GM12878 (cell line): Measurements from ENCODE around the gene SHC2. TPM values are rescaled to one million over a fixed set of nuclear protein-coding genes. Genes with fewer than 3 reads are reported as not detected.

ENCODE experiments used
- ATAC-seq: fragments of 200-7000 bp; cut with Tn5 transposase; 3 replicates; pipeline ENCODE4 v1.9.1; 2020; ENCODE audit warnings: mild to moderate bottlenecking, moderate library complexity
- BruUV-seq: library from RNA; stranded (reverse); fragments of 400-500 nt; replicated peaks from 2 replicates; lab custom pipeline; 2021; lab: Mats Ljungman, UMichigan
- CTCF ChIA-PET: fragments of 300-600 bp; sonication (Branson Sonifier 250); formaldehyde crosslinking; extraction: SDS; loops from one replicate; lab custom pipeline; 2021; ENCODE audit warnings: inconsistent platforms; lab: Yijun Ruan, JAX
- POLR2A ChIA-PET: fragments of 350-600 bp; formaldehyde crosslinking; extraction: SDS; loops from one replicate; lab custom pipeline; 2021; ENCODE audit warnings: inconsistent platforms; lab: Charles Lee
- RAD21 ChIA-PET: fragments of 300-600 bp; sonication (Branson Sonifier 250); formaldehyde crosslinking; loops from one replicate; lab custom pipeline; 2023; ENCODE audit warnings: antibody characterized with exemption; ENCODE audit not compliant: unreplicated experiment; lab: Charles Lee
- SMC1A ChIA-PET: fragments of 300-600 bp; sonication (Branson Sonifier 250); formaldehyde crosslinking; loops from one replicate; lab custom pipeline; 2023; ENCODE audit not compliant: unreplicated experiment, uncharacterized antibody; lab: Charles Lee
- DNase-seq: peaks from one replicate; pipeline ENCODE4 v3.0.0-alpha.2; 2011; ENCODE audit warnings: low read depth, low spot score
- FAIRE-seq: peaks from 3 replicates; lab custom pipeline; 2011; peaks lifted over from hg19 to GRCh38; lab: Jason Lieb, UNC
- H2AFZ ChIP-seq: 2 replicates; pipeline ENCODE4 v1.6.0; 2011; ENCODE audit warnings: low read depth, low read length, control low read depth; ENCODE audit not compliant: control insufficient read depth
- H3K27ac ChIP-seq: 2 replicates; pipeline ENCODE4 v1.5.1; 2011; ENCODE audit warnings: control low read depth; ENCODE audit not compliant: control insufficient read depth, insufficient read depth
- H3K27me3 ChIP-seq, 2 experiments: replicated peaks in 1 of 2; 2 replicates each; pipeline versions ENCODE4 v1.6.0 to v1.6.1; 2011; ENCODE audit warnings: low read length in 1 of 2; ENCODE audit not compliant: control insufficient read depth in 2 of 2, insufficient read depth in 2 of 2
- H3K36me3 ChIP-seq, 2 experiments: 2 replicates each; pipeline ENCODE4 v1.5.1; 2011; ENCODE audit warnings: low read length in 1 of 2; ENCODE audit not compliant: control insufficient read depth in 2 of 2, insufficient read depth in 2 of 2
- H3K4me1 ChIP-seq: 2 replicates; pipeline ENCODE4 v1.6.1; 2011; ENCODE audit warnings: mild to moderate bottlenecking, low read length, moderate library complexity, mixed read lengths; ENCODE audit not compliant: control insufficient read depth, insufficient read depth
- H3K4me2 ChIP-seq: 2 replicates; pipeline ENCODE4 v1.6.0; 2011; ENCODE audit warnings: control low read depth; ENCODE audit not compliant: control insufficient read depth, insufficient read depth
- H3K4me3 ChIP-seq: fragments of 200-600 bp; sonication (generic); 2 replicates; pipeline ENCODE4 v1.5.1; 2016
- H3K79me2 ChIP-seq: 2 replicates; pipeline ENCODE4 v1.6.0; 2011; ENCODE audit warnings: low read length; ENCODE audit not compliant: control insufficient read depth, insufficient read depth
- H3K9ac ChIP-seq: 2 replicates; pipeline ENCODE4 v1.8.0; 2011; ENCODE audit warnings: low read length, control low read depth, mixed read lengths; ENCODE audit not compliant: control insufficient read depth, insufficient read depth
- H3K9me3 ChIP-seq: replicated peaks from 3 replicates; pipeline ENCODE4 v1.5.1; 2011; ENCODE audit warnings: mild to moderate bottlenecking, low read length; ENCODE audit not compliant: control insufficient read depth, insufficient read depth
- H4K20me1 ChIP-seq: 2 replicates; pipeline ENCODE4 v1.6.0; 2011; ENCODE audit not compliant: control insufficient read depth, insufficient read depth
- CEBPB ChIP-seq, 2 experiments: fragments of 150-350 bp in 1 of 2; IDR thresholded peaks; 2 replicates each; pipeline ENCODE4 v1.6.1; 2012 to 2014; ENCODE audit warnings: low read depth in 2 of 2, low read length in 2 of 2, borderline replicate concordance in 1 of 2, inconsistent platforms in 1 of 2
- CHD4 ChIP-seq: fragments of 200-600 bp; sonication (generic); IDR thresholded peaks from 2 replicates; pipeline ENCODE4 v1.6.1; 2016; ENCODE audit warnings: mild to moderate bottlenecking
- EZH2 ChIP-seq: IDR thresholded peaks from 2 replicates; pipeline ENCODE4 v1.6.1; 2012; ENCODE audit warnings: low read depth, mild to moderate bottlenecking, control low read depth, inconsistent platforms, low read length, borderline replicate concordance; ENCODE audit not compliant: control insufficient read depth
- IKZF1 ChIP-seq: fragments of 450-650 bp; conservative IDR thresholded peaks from 2 replicates; pipeline ENCODE4 v1.6.1; 2017; ENCODE audit warnings: antibody characterized with exemption, mild to moderate bottlenecking
- IRF4 ChIP-seq: IDR thresholded peaks from 2 replicates; pipeline ENCODE4 v1.6.1; 2011; ENCODE audit warnings: low read depth, low read length
- MTA3 ChIP-seq: IDR thresholded peaks from 2 replicates; pipeline ENCODE4 v1.6.1; 2012; ENCODE audit warnings: low read length, inconsistent platforms, borderline replicate concordance
- MXI1 ChIP-seq: fragments of 150-350 bp; IDR thresholded peaks from 2 replicates; pipeline ENCODE4 v1.6.1; 2011; ENCODE audit warnings: low read depth, mild to moderate bottlenecking, inconsistent platforms, low read length, improper control_type of control experiment
- NFYB ChIP-seq: IDR thresholded peaks from 2 replicates; pipeline ENCODE4 v1.6.1; 2011; ENCODE audit warnings: low read depth, mild to moderate bottlenecking, low read length, improper control_type of control experiment, moderate library complexity; ENCODE audit not compliant: insufficient read depth
- RAD51 ChIP-seq: fragments of 450-650 bp; IDR thresholded peaks from 2 replicates; pipeline ENCODE4 v1.6.1; 2016; ENCODE audit warnings: moderate library complexity, mild to moderate bottlenecking, inconsistent platforms
- RFX5 ChIP-seq: IDR thresholded peaks from 2 replicates; pipeline ENCODE4 v1.6.1; 2011; ENCODE audit warnings: low read depth, low read length, improper control_type of control experiment
- SRF ChIP-seq, 2 experiments: IDR thresholded peaks; 2 replicates each; pipeline ENCODE4 v1.6.1; 2011; ENCODE audit warnings: low read depth in 2 of 2, low read length in 2 of 2, mild to moderate bottlenecking in 1 of 2, moderate library complexity in 1 of 2
- SUPT20H ChIP-seq: IDR thresholded peaks from 2 replicates; pipeline ENCODE4 v1.6.1; 2011; ENCODE audit warnings: low read depth, mild to moderate bottlenecking, low read length, moderate library complexity, borderline replicate concordance; ENCODE audit not compliant: control insufficient read depth
- TAF1 ChIP-seq: IDR thresholded peaks from 2 replicates; pipeline ENCODE4 v1.6.1; 2011; ENCODE audit warnings: mild to moderate bottlenecking, low read depth, low read length, borderline replicate concordance
- TARDBP ChIP-seq: IDR thresholded peaks from 2 replicates; pipeline ENCODE4 v1.6.1; 2016; ENCODE audit warnings: borderline replicate concordance
- YBX1 ChIP-seq: fragments of 450-650 bp; IDR thresholded peaks from 2 replicates; pipeline ENCODE4 v1.6.1; 2016; ENCODE audit warnings: antibody characterized with exemption
- ZNF622 ChIP-seq: fragments of 450-650 bp; IDR thresholded peaks from 2 replicates; pipeline ENCODE4 v1.6.1; 2017; ENCODE audit warnings: mild to moderate bottlenecking, inconsistent platforms
- WGBS: methylation state at CpG from one replicate; pipeline ENCODE4 v1.1.6; 2016; ENCODE audit warnings: low lambda C conversion rate; ENCODE audit not compliant: insufficient replicate concordance, insufficient coverage; ENCODE audit errors: missing lambda C conversion rate; 5-methylcytosine and 5-hydroxymethylcytosine counted together
- in situ Hi-C: fragments of 300-500 bp; cut with MboI; formaldehyde crosslinking; loops from 9 replicates; pipeline ENCODE4 v1.14.3; 2018; ENCODE audit warnings: mixed read lengths
- intact Hi-C: fragments of 100-400 bp; cut with micrococcal nuclease; formaldehyde crosslinking; loops from one replicate; pipeline ENCODE4 v1.14.2; 2022; ENCODE audit not compliant: unreplicated experiment
- polyA plus RNA-seq, 11 experiments: library from polyadenylated mRNA; depleted of rRNA in 4 of 11; unstranded in 6 of 11; stranded (reverse) in 5 of 11; fragments of >200 nt; fragmentation: Nextera tagmentation in 4 of 11; fragmentation: Illumina TruSeq in 1 of 11; extraction: Ambion mirVana in 4 of 11; extraction: Trizol in 1 of 11; gene quantifications; 1 replicate in 1 of 11; 2 replicates in 10 of 11; pipeline versions ENCODE4 v1.2.1 to v1.2.3, GENCODE V29; 2011 to 2016; ENCODE audit warnings: inconsistent platforms in 2 of 11, missing spikeins in 2 of 11, low read depth in 1 of 11
- total RNA-seq, 4 experiments: library from RNA; depleted of rRNA in 3 of 4; stranded (reverse); fragments of >200 nt in 3 of 4; fragmentation: Illumina TruSeq in 1 of 4; extraction: Trizol in 1 of 4; gene quantifications; 2 replicates each; pipeline versions ENCODE4 v1.2.1 to v1.2.3, GENCODE V29; 2013 to 2021
- TF ChIP-seq, protein P1 (sequence below): fragments of 450-650 bp; IDR thresholded peaks from 2 replicates; pipeline ENCODE4 v1.6.1; 2017; ENCODE audit warnings: antibody characterized with exemption, mild to moderate bottlenecking, moderate library complexity

Gene SHC2
- total and polyA plus RNA-seq, 10 of the 15 experiments (the other 5 are each of a cell fraction or from before 2014, with no cell fraction given): 0.08 TPM; not detected in 9

DNA sequence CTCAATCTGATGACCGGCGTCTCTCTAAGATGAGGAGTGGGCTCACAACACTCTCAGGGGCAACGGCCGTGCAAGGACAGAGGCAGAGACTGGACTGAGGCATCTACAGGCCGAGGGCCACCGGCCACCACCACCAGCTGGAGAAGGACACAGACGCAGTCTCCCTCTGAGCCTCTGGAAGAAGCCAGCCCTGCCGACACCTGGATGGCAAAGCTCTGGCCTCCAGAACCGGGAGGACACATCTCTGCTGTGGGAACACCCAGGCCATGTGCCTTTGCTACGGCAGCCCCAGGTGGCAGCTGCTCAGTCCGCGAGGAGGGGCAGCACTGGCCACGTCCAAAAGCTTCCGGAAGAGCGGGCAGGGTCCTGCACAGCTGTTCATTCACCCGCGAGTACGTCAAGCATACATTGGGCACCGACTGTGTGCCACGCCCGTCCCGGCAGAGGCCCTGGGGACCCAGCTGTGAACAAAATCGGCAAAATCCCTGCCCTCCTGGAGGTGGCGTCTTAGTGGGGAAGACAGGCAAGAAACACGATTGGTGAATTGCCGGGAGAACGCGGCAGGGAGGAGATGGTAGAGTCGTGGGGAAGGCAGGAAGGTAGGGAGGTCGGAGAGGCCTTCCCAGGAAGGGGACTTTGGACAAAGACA is 69.0 kb downstream of the SHC2 start:
- intact Hi-C loops (no loop called here), in situ Hi-C loops (no loop called here)
- no peak overlapping the region for H3K4me3 ChIP-seq
- H3K4me1 ChIP-seq: no peaks in the 10 kb centered on the region
- H3K27ac ChIP-seq: no peak overlapping the region
- H3K36me3 ChIP-seq: no peaks in the 10 kb centered on the region
- POLR2A ChIA-PET: no interaction called here
- H2AFZ ChIP-seq: no peak overlapping the region
- H4K20me1 ChIP-seq: no peaks in the 10 kb centered on the region
- WGBS: 72% methylated on average over 26 of the region's 30 CpGs
- peaks cover 5% of the 10 kb centered on the region; the same call in 2 of the 3 replicates for H3K9me3 ChIP-seq
- H3K27me3 ChIP-seq: no peaks in the 10 kb centered on the region
- no peak overlapping the region for H3K9ac ChIP-seq
- TF ChIP-seq EZH2: no peak
- no peak for TF ChIP-seq ZNF622
- TF ChIP-seq RFX5: no peak
- RAD21 ChIA-PET: no interaction called here
- no TSS peak for BruUV-seq
- DNase-seq (no peak), FAIRE-seq (no peak), ATAC-seq (no peak)
- CTCF ChIA-PET: no interaction called here
- SMC1A ChIA-PET: no interaction called here
- no peak overlapping the region for H3K4me2 ChIP-seq
- H3K79me2 ChIP-seq: no peaks in the 10 kb centered on the region

DNA sequence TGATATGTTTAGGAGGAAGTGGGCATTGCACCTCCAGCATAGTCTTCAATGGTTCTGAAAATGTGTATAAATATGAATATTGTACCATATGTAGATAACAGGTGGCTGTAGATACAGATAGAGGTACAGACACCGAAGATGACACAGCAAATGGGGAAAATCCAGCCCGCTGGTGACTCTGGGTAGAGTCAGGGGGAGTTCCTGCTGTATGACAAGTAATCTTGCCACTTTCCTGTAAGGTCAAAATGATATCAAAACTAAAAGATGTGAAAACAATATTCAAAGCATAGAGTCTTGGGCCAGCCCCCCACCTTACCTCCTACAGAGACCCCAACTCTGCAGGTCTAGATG is 69.7 kb downstream of the SHC2 start:
- SMC1A ChIA-PET: no interaction called here
- POLR2A ChIA-PET: no interaction called here
- Histone ChIP-seq H3K4me2 (no peak overlapping the region), H3K9ac (no peak overlapping the region), H3K27ac (no peak overlapping the region), H3K36me3 (no peaks in the 10 kb centered on the region), H3K4me3 (no peak overlapping the region), H2AFZ (no peak overlapping the region), H4K20me1 (no peaks in the 10 kb centered on the region), H3K27me3 (no peaks in the 10 kb centered on the region), H3K4me1 (no peaks in the 10 kb centered on the region), H3K79me2 (no peaks in the 10 kb centered on the region), H3K9me3 (peaks cover 5% of the 10 kb centered on the region; the same call in 2 of the 3 replicates)
- no peak for FAIRE-seq
- in situ Hi-C loops (no loop called here), intact Hi-C loops (no loop called here)
- no TSS peak for BruUV-seq
- RAD21 ChIA-PET: no interaction called here
- CTCF ChIA-PET: no interaction called here
- ATAC-seq: no peak
- 20% methylated on average over 2 of the region's 2 CpGs for WGBS
- TF ChIP-seq IKZF1 (no peak), TARDBP (no peak), CEBPB (IDR thresholded peaks at IDR 0.05; ENCODE audit: borderline replicate concordance in 1 of 2, low read depth in 2 of 2, low read length in 2 of 2) (no peak), MTA3 (no peak), SUPT20H (no peak), SRF (IDR thresholded peaks at IDR 0.05; ENCODE audit: low read depth in 2 of 2, low read length in 2 of 2) (no peak), TAF1 (no peak), IRF4 (no peak), RAD51 (no peak), YBX1 (no peak), NFYB (no peak), MXI1 (no peak), CHD4 (no peak)
- TF ChIP-seq, protein P1, sequence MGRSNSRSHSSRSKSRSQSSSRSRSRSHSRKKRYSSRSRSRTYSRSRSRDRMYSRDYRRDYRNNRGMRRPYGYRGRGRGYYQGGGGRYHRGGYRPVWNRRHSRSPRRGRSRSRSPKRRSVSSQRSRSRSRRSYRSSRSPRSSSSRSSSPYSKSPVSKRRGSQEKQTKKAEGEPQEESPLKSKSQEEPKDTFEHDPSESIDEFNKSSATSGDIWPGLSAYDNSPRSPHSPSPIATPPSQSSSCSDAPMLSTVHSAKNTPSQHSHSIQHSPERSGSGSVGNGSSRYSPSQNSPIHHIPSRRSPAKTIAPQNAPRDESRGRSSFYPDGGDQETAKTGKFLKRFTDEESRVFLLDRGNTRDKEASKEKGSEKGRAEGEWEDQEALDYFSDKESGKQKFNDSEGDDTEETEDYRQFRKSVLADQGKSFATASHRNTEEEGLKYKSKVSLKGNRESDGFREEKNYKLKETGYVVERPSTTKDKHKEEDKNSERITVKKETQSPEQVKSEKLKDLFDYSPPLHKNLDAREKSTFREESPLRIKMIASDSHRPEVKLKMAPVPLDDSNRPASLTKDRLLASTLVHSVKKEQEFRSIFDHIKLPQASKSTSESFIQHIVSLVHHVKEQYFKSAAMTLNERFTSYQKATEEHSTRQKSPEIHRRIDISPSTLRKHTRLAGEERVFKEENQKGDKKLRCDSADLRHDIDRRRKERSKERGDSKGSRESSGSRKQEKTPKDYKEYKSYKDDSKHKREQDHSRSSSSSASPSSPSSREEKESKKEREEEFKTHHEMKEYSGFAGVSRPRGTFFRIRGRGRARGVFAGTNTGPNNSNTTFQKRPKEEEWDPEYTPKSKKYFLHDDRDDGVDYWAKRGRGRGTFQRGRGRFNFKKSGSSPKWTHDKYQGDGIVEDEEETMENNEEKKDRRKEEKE: no peak
- no peak for DNase-seq
